Raji (cell line): ENCODE results near the gene GPHA2.

Experiments used
- POLR2A ChIP-seq: IDR thresholded peaks from 2 replicates; pipeline ENCODE4 v1.6.1; 2011; ENCODE audit warnings: low read depth, low read length, control low read depth; ENCODE audit not compliant: insufficient read depth

The GPHA2 gene, protein sequence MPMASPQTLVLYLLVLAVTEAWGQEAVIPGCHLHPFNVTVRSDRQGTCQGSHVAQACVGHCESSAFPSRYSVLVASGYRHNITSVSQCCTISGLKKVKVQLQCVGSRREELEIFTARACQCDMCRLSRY

DNA sequence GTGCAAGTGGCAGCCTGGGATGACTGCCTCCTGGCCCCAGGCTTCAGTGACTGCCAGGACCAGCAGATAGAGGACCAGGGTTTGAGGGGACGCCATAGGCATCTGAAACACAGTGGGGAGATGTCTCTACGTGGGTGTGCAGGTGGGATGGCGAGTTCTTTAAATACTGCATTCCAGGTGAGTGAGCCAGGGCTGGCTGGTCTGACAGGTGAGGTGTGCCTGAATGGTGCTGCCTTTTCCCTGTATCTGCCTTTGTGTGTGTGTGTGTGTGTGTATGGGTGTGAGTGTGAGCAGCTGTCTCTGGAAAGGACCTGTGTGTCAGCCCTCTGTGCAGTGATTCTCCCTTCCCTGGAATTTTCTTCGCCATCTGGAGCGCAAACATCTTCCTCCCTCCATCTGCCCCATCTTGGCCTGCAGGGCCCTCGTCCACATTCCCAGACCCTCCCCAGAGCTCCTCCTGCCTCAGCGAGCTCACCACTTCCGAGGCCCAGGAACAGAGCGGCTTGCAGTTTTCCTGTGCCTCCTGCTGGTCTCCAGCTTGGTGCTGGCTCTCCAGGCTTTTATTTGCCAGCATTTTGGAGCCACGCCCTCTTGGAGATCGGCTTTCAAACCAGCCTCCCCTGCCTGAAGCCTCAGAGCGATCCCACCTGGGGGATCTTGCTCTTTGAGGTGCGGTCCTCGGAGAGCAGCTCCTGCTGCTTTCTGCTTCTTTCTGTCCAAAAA, at the start of gene GPHA2:
Gene GPHA2 (minus strand): TSS at position 535 of the 723 bp plus-strand sequence. CDS start 433 bp downstream, at position 102.
- TF ChIP-seq POLR2A, result no peak

DNA sequence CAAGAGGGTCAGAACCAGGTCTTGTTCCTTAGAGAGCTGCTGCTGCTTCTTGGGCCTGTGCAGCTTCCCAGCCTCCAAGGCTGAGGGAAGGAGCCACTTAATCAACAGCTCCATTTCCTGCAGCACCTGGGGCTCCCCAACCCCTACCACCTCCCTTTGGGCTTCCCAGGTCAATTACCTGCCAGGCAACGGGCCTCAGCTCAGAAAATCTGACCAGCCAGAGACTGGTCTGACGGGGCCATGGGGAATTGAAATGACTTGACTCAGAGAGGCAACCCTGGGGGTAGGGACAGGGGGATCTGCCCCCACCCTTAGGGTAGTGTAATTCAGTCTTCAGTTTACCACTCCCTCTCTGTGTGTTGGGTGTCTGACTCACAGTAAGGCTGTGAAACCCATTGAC, 41.0 kb upstream of the GPHA2 start:
- no peak for TF ChIP-seq POLR2A

DNA sequence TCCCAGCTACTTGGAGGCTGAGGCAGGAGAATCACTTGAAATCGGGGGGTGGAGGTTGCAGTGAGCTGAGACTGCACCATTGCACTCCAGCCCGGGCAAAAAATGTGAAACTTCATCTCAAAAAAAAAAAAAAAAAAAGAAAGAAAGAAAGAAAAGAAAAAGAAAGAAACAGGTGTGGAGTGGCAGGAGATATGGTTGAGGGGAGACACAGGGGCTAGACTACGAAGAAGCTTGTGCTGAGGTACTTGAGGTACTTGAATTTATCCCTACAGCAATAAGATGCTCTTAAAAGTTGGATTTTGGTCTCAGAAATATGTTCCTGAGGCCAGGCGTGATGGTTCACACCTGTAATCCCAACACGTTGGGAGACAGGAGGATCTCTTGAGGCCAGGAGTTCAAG, 38.4 kb upstream of the GPHA2 start:
- TF ChIP-seq POLR2A, result no peak

DNA sequence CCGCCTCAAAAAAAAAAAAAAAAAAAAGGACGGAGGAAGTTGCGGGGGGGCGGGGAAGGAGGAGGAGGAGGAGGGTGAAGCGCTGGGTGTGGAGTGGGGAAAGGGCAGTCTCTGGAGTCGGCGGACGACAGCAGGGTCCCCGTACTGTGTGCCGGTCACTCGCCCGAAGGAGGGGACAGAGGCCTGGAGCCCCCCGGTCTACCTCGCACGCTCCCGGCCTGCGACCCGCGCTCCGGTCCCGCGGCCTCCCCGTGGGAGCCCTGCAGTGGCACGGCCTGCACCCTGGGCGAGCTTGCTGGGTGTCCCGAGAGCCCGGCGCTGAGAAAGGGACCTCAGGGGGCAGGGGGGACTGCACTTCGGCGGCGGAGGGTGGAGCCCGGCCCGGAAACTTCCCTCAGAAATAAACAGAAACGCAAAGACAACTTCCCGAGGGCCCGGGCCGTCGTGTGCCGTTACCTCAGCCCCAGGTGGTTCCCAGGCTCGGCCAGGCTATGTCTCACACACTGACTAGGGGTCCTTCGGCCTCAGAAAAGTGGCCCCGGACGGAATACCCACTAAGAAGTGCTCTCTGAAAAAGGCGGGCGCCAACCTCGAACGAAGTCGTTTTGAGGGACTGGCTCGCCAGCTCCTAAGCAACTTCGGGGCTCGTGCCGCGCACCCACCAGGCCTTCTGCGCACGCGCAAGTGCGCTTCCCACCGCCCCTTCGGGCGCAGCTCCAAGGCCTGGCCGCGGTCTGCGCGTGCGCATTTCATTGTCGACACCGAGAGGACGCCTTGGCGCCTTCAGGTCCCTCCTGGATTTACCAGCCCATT, 35.9 kb upstream of the GPHA2 start, which contains the start of gene MAJIN:
Gene MAJIN (minus strand): TSS at position 688 of the 813 bp plus-strand sequence. CDS start 12,703 bp downstream, outside the sequence.
- TF ChIP-seq POLR2A, result no peak

DNA sequence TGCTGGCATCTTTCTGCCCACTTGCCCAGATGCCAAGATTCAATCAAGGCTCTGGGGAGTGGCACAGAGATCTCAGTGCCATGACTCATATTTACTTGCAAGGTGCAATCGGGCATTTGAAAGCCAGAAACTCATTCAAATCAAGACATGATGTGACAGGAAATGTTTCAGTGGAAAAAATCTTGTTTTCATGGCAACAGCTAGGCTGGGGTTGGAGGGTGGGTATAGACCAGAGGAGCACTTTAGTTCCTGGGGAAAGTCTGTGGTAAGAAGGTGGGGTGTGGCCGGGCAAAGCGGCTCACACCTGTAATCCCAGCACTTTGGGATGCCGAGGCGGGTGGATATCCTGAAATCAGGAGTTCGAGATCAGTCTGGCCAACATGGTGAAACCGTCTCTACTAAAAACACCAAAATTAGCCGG, 35.0 kb upstream of the GPHA2 start:
- TF ChIP-seq POLR2A, result no peak

DNA sequence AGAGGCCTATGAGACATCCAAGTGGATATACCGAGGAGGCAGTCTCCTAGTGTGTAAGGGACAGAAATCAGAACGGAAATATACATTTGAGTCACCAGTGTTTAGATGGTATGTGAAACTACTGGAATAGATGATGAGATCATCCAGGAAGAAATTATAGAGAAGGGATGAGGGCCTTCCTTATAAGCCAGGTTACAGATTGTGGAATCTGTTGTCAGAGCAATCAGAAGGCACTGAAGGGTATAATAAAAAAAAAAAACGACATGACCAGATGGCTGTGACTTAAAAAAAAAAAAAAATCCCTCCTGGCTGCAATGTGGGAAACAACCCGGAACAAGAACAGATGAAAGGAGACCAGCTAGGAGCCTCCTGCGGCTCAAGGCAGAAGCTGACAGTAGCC, 33.5 kb upstream of the GPHA2 start:
- no peak for TF ChIP-seq POLR2A

DNA sequence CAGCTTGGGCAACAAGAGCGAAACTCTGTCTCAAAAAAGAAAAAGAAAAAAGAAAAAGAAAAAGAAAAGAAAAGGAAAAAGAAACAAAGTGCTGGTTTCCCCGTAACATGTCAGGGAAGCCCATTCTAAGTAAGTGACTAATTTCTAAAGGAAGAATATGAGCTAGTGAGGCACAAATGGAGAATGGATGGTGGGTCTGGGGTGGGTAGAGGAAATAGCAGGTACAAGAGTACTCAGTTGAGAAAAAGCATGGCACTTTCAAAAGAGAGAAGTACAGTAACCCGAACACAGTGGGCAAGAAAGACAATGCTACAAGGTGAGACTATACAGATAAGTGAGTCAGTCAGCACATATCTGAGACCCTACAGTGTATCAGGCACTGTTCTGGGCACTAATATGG, 31.7 kb upstream of the GPHA2 start:
- no peak for TF ChIP-seq POLR2A

DNA sequence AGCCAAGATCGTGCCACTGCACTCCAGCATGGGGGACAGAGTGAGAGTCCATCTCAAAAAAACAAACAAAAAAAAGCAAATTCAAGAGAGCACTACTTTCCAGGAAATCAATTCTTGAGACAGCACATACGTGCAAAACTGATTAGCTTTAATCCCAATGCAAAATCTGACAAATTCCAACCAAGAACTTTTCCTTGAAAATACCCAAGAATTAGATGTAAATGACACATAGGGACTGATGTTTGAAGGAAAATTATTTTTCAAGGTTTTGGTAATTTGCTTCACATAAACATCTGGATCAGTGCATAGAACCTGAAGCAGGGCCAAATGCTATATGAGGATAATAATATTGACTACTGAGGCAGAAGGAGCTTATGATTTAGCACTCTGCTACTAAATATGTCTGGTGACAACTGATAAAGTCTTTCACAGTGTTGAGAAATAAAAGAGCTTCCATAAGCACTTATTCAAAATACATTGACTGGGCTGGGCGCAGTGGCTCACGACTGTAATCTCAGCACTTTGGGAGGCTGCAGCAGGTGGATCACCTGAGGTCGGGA, 27.5 kb upstream of the GPHA2 start:
- TF ChIP-seq POLR2A, result no peak

DNA sequence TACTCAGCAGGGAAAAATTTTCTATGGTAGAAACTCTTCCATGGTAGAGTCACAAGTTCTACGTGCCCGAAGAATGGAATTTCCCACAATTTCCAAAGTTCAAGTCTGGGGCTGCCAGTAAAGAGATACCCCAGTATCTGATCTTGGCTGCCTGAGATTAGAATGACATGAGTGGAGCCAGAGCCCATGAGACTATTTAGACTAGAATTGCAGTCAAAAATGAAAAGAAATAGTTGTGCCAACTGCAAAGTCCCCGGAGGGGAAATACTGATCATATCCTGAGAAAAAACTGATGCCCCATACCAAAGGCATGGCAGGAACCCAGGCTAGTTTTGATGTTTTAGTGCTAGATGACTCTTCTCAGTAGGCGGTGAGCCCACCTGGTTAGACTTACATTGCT, 25.0 kb upstream of the GPHA2 start:
- no peak for TF ChIP-seq POLR2A

DNA sequence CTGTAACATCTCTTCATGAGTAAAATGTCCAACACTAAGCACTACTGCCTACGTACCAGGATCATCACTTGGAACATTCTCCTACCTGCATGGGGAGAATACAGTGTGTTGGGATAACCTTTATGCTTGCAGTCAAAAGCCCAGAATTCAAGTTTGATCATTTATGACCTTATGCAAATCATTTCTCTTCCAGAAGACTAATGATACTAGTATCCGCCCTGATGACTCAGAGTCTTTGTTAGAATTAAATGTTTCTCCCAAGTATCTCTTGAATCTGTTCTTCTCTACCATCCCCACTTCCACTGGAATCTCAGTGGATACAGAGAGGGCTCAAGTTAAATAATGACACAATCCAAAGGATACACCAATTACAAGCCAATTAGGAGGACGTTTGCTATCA, 23.8 kb upstream of the GPHA2 start:
- TF ChIP-seq POLR2A, result no peak

DNA sequence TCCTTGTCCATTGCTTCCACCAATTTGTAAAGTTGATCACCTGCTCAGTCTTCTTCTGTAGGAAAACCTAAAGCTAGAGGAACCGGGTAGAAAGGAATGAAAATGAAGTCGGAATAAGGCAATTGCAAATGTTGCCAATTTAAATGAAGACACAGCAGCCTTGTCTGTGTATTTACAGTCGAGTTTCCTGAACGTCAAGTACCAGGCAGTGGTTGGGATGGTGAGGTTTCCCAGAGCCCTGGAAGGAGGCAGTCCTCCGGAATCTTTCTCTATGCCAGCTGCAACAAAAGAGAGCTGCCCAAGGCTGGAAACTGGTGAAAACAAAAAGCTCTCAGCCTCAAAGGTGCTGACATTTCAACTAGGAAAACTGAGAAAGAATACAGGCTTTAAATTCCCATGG, 18.5 kb upstream of the GPHA2 start:
- no peak for TF ChIP-seq POLR2A

DNA sequence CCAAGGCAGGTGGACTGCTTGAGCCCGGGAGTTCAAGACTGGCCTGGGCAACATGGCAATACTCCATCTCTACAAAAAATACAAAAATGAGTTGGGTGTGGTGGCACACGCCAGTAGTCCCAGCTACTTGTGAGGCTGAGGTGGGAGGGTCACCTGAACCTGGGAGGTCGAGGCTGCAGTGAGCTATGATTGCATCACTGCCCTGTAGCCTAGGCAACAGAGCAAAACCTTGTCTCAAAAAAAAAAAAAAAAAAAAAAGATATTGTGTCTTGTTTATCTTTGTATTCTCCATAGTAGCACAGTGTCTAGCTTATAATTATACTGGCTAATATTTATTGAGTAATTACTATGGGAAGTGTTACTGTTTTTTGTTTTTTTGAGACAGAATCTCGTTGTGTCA, 15.8 kb upstream of the GPHA2 start:
- no peak for TF ChIP-seq POLR2A

DNA sequence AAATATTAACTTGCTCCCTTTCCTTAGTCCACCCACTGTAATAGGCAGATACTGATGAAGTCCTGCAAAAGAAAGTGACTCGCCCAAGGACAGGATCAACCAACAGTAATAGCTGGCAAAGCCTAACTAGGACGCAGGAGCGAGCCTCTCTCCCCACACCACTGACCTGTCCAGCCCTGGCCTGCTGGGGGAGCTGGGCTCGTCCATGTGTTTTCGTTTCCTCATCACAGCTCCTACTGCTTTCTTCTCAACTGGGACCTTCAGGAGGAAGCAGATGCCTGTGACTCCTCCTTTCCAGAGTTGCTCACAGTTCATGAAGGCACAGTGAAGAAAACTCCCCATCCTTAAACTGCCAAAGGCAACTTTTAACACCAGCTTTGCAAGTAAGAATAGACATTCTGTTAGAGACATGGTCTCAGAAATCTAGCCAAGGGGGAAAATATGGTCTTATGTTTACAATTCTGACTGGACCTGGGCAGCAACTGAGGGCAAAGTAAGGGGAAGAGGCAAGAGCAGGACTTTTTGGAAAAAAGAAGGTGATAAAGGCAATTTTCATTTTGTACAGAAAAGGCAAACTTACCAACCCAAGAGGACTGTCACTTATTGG, 11.6 kb upstream of the GPHA2 start:
- TF ChIP-seq POLR2A, result no peak

DNA sequence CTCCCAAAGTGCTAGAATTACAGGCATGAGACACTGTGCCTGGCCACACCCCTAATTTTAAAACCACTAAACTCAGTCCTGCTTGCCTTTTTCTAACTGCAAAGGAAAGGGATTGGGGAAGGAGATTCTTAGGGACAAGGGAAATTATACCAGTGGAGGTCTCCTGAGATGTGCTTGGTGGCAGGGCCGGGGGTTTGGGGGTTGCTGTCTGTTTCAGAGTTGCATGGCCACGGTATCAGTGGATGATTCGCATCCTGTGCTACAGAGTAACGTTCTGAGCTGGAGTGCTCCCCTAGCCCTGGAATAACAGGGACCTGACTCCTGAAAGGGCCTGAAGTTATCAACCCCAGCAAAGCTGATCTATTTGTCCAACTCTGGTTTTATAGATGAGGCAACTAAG, 846 bp upstream of the GPHA2 start:
- no peak for TF ChIP-seq POLR2A

DNA sequence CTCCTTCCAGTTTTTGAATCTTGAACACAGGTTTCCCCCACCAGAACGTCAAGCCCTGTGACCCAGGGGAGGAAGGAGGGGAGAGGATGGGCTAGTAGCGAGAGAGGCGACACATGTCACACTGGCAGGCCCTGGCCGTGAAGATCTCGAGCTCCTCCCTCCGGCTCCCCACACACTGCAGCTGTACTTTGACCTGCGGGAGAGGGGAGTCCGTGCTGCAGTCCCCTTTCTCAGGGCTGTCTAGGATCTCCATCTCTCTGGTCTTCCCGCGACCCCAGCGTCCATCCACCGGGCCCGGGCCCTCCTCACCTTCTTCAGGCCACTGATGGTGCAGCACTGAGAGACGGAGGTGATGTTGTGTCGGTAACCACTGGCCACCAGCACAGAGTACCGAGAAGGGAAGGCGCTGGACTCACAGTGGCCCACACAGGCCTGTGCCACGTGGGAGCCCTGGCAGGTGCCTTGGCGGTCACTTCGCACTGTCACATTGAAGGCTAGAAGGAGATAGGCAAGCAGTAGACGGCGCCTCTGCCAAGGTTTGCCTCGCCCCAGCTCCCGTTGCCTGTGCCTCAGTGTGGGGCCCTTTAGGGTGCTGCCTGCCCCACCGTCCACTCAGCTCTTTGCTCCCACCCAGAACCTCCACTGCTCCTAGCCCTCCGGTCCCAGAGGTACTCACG, 873 bp downstream of the GPHA2 start:
- TF ChIP-seq POLR2A, result no peak
